K562 (cell line): ENCODE results near the gene KLHL41.

Experiments used
- BRCA1 ChIP-seq, 2 experiments: fragments of 450-650 bp in 1 of 2; sonication (generic) in 1 of 2; formaldehyde crosslinking in 1 of 2; IDR thresholded peaks; 2 replicates each; pipeline versions ENCODE4 v1.5.0 to v1.6.1; 2017 to 2020; ENCODE audit warnings: mild to moderate bottlenecking in 1 of 2, missing genetic modification reagents in 1 of 2
- CREB1 ChIP-seq, 2 experiments: sonication (generic) in 1 of 2; formaldehyde crosslinking in 1 of 2; IDR thresholded peaks; 2 replicates each; pipeline versions ENCODE4 v1.6.1 to v1.8.0; 2012 to 2022; ENCODE audit warnings: inconsistent platforms in 1 of 2, mild to moderate bottlenecking in 1 of 2, missing genetic modification reagents in 1 of 2, moderate library complexity in 1 of 2
- JUNB ChIP-seq: fragments of 450-650 bp; formaldehyde crosslinking; conservative IDR thresholded peaks from 2 replicates; pipeline ENCODE4 v1.4.0; 2020; ENCODE audit warnings: mild to moderate bottlenecking
- LEF1 ChIP-seq: fragments of 450-650 bp; IDR thresholded peaks from 2 replicates; pipeline ENCODE4 v1.6.1; 2016; ENCODE audit warnings: mild to moderate bottlenecking
- MEIS2 ChIP-seq: fragments of 450-650 bp; IDR thresholded peaks from 2 replicates; pipeline ENCODE4 v1.6.1; 2014; ENCODE audit warnings: mild to moderate bottlenecking; ENCODE audit not compliant: partially characterized antibody
- POLR2A ChIP-seq: fragments of 450-650 bp; conservative IDR thresholded peaks from 2 replicates; pipeline ENCODE4 v1.6.1; 2016
- POLR2AphosphoS5 ChIP-seq: IDR thresholded peaks from 2 replicates; pipeline ENCODE4 v1.6.1; 2011; ENCODE audit warnings: mild to moderate bottlenecking, low read depth, low read length, moderate library complexity; ENCODE audit not compliant: control insufficient read depth, insufficient read depth
- PRPF4 ChIP-seq: fragments of 200-400 bp; formaldehyde crosslinking; IDR thresholded peaks from one replicate; pipeline ENCODE4 v1.6.1; 2017; ENCODE audit warnings: low read length, low read depth, mild to moderate bottlenecking; ENCODE audit not compliant: insufficient read depth, poor library complexity, severe bottlenecking
- REST ChIP-seq, 2 experiments: fragments of 450-650 bp; formaldehyde crosslinking in 1 of 2; IDR thresholded peaks; 2 replicates each; pipeline versions ENCODE4 v1.4.0 to v1.6.1; 2014 to 2020; ENCODE audit warnings: mild to moderate bottlenecking in 2 of 2, borderline replicate concordance in 1 of 2, low read depth in 1 of 2
- TAF1 ChIP-seq: IDR thresholded peaks from 2 replicates; pipeline ENCODE4 v1.6.1; 2011; ENCODE audit warnings: mild to moderate bottlenecking, low read length, moderate library complexity; ENCODE audit not compliant: insufficient read depth, control insufficient read depth, severe bottlenecking; ENCODE audit errors: extremely low read depth
- TEAD1 ChIP-seq, 2 experiments: fragments of 450-650 bp in 1 of 2; sonication (generic) in 1 of 2; formaldehyde crosslinking; IDR thresholded peaks; 2 replicates each; pipeline versions ENCODE4 v1.4.0 to v1.8.0; 2020 to 2022; ENCODE audit warnings: mild to moderate bottlenecking in 2 of 2, missing genetic modification reagents in 1 of 2
- ZNF507 ChIP-seq: conservative IDR thresholded peaks from 2 replicates; pipeline ENCODE4 v1.6.1; 2017; ENCODE audit warnings: missing genetic modification characterization, missing compliant biosample characterization

GRCh38 chr2:169523681-169524080 is 14.2 kb downstream of the KLHL41 start:
- TF ChIP-seq REST (IDR thresholded peaks at IDR 0.05; ENCODE audit: borderline replicate concordance) (no peak), REST (CRISPR knock-in tag; IDR thresholded peaks at IDR 0.05; ENCODE audit: low read depth) (no peak), CREB1 (IDR thresholded peaks at IDR 0.05) (no peak), CREB1 (CRISPR knock-in tag; IDR thresholded peaks at IDR 0.05) (no peak), MEIS2 (no peak), POLR2AphosphoS5 (no peak), TEAD1 (CRISPR knock-in tag; IDR thresholded peaks at IDR 0.05) (no peak), LEF1 (no peak), TAF1 (no peak), ZNF507 (tag) (no peak), BRCA1 (IDR thresholded peaks at IDR 0.05) (no peak), BRCA1 (CRISPR knock-in tag; IDR thresholded peaks at IDR 0.05) (no peak), PRPF4 (no peak), JUNB (no peak), POLR2A (no peak)
